Caco-2 (cell line): ENCODE measurements around the gene CACUL1. TPM values are rescaled to one million over a fixed set of nuclear protein-coding genes. Genes with fewer than 3 reads are reported as not detected.

Source experiments
- BruUV-seq: library from RNA; stranded (reverse); fragments of 400-500 nt; replicated peaks from 2 replicates; lab custom pipeline; 2021; lab: Mats Ljungman, UMichigan
- CTCF ChIA-PET: fragments of 300-600 bp; sonication (Branson Sonifier 250); formaldehyde crosslinking; loops from one replicate; lab custom pipeline; 2022; ENCODE audit warnings: antibody characterized with exemption; lab: Charles Lee
- POLR2A ChIA-PET: fragments of 300-600 bp; sonication (Branson Sonifier 250); formaldehyde crosslinking; loops from one replicate; lab custom pipeline; 2022; ENCODE audit warnings: antibody characterized with exemption; lab: Charles Lee
- DNase-seq, 2 experiments: peaks; one replicate each; pipeline versions ENCODE4 v3.0.0 to v3.0.0-alpha.2; 2020 to 2022
- H3K27me3 ChIP-seq: replicated peaks from 2 replicates; pipeline ENCODE4 v1.6.0; 2011; ENCODE audit warnings: low read length; ENCODE audit not compliant: control insufficient read depth, insufficient read depth
- H3K36me3 ChIP-seq: 2 replicates; pipeline ENCODE4 v1.5.1; 2011; ENCODE audit warnings: low read length; ENCODE audit not compliant: control insufficient read depth, insufficient read depth
- H3K4me1 ChIP-seq: fragments of 250-450 bp; sonication (Bioruptor Pico); 2 replicates; pipeline ENCODE4 v1.5.1; 2020; ENCODE audit warnings: mild to moderate bottlenecking
- H3K4me3 ChIP-seq: 2 replicates; pipeline ENCODE4 v1.5.1; 2011; ENCODE audit warnings: low read depth, mild to moderate bottlenecking, control low read depth, low read length
- H3K9me3 ChIP-seq: fragments of 250-450 bp; sonication (Bioruptor Pico); 2 replicates; pipeline ENCODE4 v1.5.1; 2020; ENCODE audit warnings: mild to moderate bottlenecking, moderate library complexity
- H3K27ac Mint-ChIP-seq: one replicate; pipeline ENCODE4 v1.8.0; 2022; ENCODE audit warnings: mixed read lengths; ENCODE audit not compliant: unreplicated experiment
- H3K27me3 Mint-ChIP-seq: one replicate; pipeline ENCODE4 v1.8.0; 2022; ENCODE audit warnings: mixed read lengths; ENCODE audit not compliant: insufficient read depth, unreplicated experiment
- H3K36me3 Mint-ChIP-seq: one replicate; pipeline ENCODE4 v1.8.0; 2022; ENCODE audit warnings: mild to moderate bottlenecking, mixed read lengths; ENCODE audit not compliant: insufficient read depth, unreplicated experiment
- H3K4me1 Mint-ChIP-seq: one replicate; pipeline ENCODE4 v1.8.0; 2022; ENCODE audit warnings: low read depth, mixed read lengths; ENCODE audit not compliant: unreplicated experiment
- H3K4me3 Mint-ChIP-seq: one replicate; pipeline ENCODE4 v1.8.0; 2022; ENCODE audit warnings: mild to moderate bottlenecking, moderate library complexity, mixed read lengths; ENCODE audit not compliant: unreplicated experiment
- H3K9me3 Mint-ChIP-seq: one replicate; pipeline ENCODE4 v1.8.0; 2022; ENCODE audit warnings: mixed read lengths; ENCODE audit not compliant: unreplicated experiment
- CTCF ChIP-seq, 2 experiments: fragments of 200-600 bp in 1 of 2; IDR thresholded peaks; 1 replicate in 1 of 2; 2 replicates in 1 of 2; pipeline versions ENCODE4 v1.5.1 to v1.8.0; 2011 to 2022; ENCODE audit warnings: antibody characterized with exemption in 1 of 2, control low read depth in 1 of 2, inconsistent platforms in 1 of 2, low read depth in 1 of 2, low read length in 1 of 2, mild to moderate bottlenecking in 1 of 2, moderate library complexity in 1 of 2; ENCODE audit not compliant: insufficient read depth in 1 of 2, severe bottlenecking in 1 of 2, unreplicated experiment in 1 of 2
- intact Hi-C: fragments of 100-400 bp; cut with micrococcal nuclease; formaldehyde crosslinking; loops from one replicate; pipeline ENCODE4 v1.10.0; 2022; ENCODE audit not compliant: unreplicated experiment
- total RNA-seq: library from RNA; stranded (reverse); gene quantifications from 2 replicates; pipeline ENCODE4 v1.2.3, GENCODE V29; 2022

CACUL1 gene
- total RNA-seq, 1 experiment from 2014 or later, result 39.2 TPM

GRCh38 chr10:118737603-118738302 lies 17.0 kb downstream of the CACUL1 start:
- Histone ChIP-seq H3K36me3 (no peaks in the 10 kb centered on the region), H3K9me3 (no peaks in the 10 kb centered on the region), H3K4me1 (0 out of 2 replicates have a peak, but pooled peaks cover 14% of the 10 kb centered on the region), H3K27me3 (no peaks in the 10 kb centered on the region), H3K4me3 (no peak overlapping the region)
- ChIA-PET POLR2A (no interaction called here), CTCF (interaction anchor here (0.7 kb wide), 1 partner anchor 1305 kb away, joined by 3 read pairs; no protein-coding TSS in a partner anchor)
- H3K9me3 Mint-ChIP-seq, result no peaks in the 10 kb centered on the region
- intact Hi-C loops, result no loop called here
- peaks cover 9% of the 10 kb centered on the region for H3K4me1 Mint-ChIP-seq
- no peak for DNase-seq
- H3K36me3 Mint-ChIP-seq, result no peaks in the 10 kb centered on the region
- TF ChIP-seq CTCF (IDR thresholded peaks at IDR 0.05; ENCODE audit: insufficient read depth in 1 of 2, low read depth in 1 of 2, low read length in 1 of 2, severe bottlenecking in 1 of 2, unreplicated experiment in 1 of 2), result no peak
- BruUV-seq, result no TSS peak
- H3K27ac Mint-ChIP-seq, result no peak overlapping the region
- H3K27me3 Mint-ChIP-seq, result no peaks in the 10 kb centered on the region
- no peak overlapping the region for H3K4me3 Mint-ChIP-seq

- CTCF ChIA-PET, result interaction anchor here (1.4 kb wide), 1 partner anchor 14 kb away, joined by 3 read pairs; no protein-coding TSS in a partner anchor
- no peaks in the 10 kb centered on the region for H3K9me3 Mint-ChIP-seq
- POLR2A ChIA-PET, result no interaction called here
Observed at GRCh38 chr10:118735294-118735693, 19.5 kb downstream of the CACUL1 start.

GRCh38 chr10:118734475-118734874 lies 20.3 kb downstream of the CACUL1 start:
- H3K4me1 Mint-ChIP-seq, result peaks cover 25% of the 10 kb centered on the region
- BruUV-seq, result no TSS peak
- POLR2A ChIA-PET, result no interaction called here

More at GRCh38 chr10:118735294-118735693, 19.5 kb downstream of the CACUL1 start:
- DNase-seq, result no peak
- Histone ChIP-seq H3K4me1 (peaks cover 21% of the 10 kb centered on the region), H3K36me3 (no peaks in the 10 kb centered on the region), H3K27me3 (no peaks in the 10 kb centered on the region), H3K9me3 (no peaks in the 10 kb centered on the region), H3K4me3 (no peak overlapping the region)
- no peaks in the 10 kb centered on the region for H3K27me3 Mint-ChIP-seq
- no peak for TF ChIP-seq CTCF (IDR thresholded peaks at IDR 0.05; ENCODE audit: insufficient read depth in 1 of 2, low read depth in 1 of 2, low read length in 1 of 2, severe bottlenecking in 1 of 2, unreplicated experiment in 1 of 2)
- no peaks in the 10 kb centered on the region for H3K36me3 Mint-ChIP-seq
- no peak overlapping the region for H3K27ac Mint-ChIP-seq
- peaks cover 25% of the 10 kb centered on the region for H3K4me1 Mint-ChIP-seq
- intact Hi-C loops, result no loop called here
- no TSS peak for BruUV-seq
- H3K4me3 Mint-ChIP-seq, result no peak overlapping the region

More at GRCh38 chr10:118734475-118734874, 20.3 kb downstream of the CACUL1 start:
- Mint-ChIP-seq H3K36me3 (no peaks in the 10 kb centered on the region), H3K4me3 (no peak overlapping the region), H3K9me3 (no peaks in the 10 kb centered on the region), H3K27ac (no peak overlapping the region), H3K27me3 (no peaks in the 10 kb centered on the region)
- Histone ChIP-seq H3K4me3 (no peak overlapping the region), H3K36me3 (no peaks in the 10 kb centered on the region), H3K27me3 (no peaks in the 10 kb centered on the region), H3K4me1 (peaks cover 21% of the 10 kb centered on the region), H3K9me3 (no peaks in the 10 kb centered on the region)
- intact Hi-C loops, result no loop called here
- no peak for DNase-seq
- peak in 1 of 2 experiments; percentile 9 for TF ChIP-seq CTCF (IDR thresholded peaks at IDR 0.05; ENCODE audit: insufficient read depth in 1 of 2, low read depth in 1 of 2, low read length in 1 of 2, severe bottlenecking in 1 of 2, unreplicated experiment in 1 of 2)
- CTCF ChIA-PET, result interaction anchor here (1.4 kb wide), 1 partner anchor 13 kb away, joined by 3 read pairs; no protein-coding TSS in a partner anchor
